ENCODE data around the gene STAT4.

STAT4 gene

DNA sequence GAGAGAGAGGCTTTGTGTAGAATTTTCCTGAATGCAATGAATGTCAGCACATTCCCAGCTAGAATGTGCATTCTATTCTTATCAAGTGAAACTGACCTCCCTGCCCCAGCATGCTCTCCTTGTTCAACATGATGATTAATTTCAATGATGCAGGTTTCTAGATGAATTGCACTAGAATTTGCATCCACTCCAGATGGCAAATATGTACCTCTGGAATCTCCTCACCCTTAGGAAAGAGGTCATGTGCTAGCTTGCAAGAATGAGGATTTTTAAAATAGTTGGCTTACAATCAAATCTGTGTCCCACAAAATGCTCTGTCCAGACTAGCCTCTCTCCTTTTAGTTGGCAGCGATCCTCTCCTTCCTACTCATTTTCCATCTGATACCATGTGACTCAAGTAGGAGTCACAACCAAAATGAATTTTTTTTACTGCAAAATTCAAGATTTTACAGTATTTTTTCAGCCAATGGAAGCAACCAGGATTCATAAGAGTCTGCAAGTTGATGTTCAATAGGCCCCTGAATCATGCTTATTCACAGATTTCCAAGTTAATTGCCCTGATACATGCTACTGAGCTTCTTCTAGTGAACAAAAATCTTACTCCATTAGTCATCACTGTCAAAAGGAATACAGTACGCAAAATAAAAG is 21.0 kb upstream of the STAT4 start:
- Histone ChIP-seq H3K27ac (peak overlapping the region; percentile 66), H3K36me3 (replicated peaks) (no peaks in the 10 kb centered on the region), H3K4me3 (ENCODE audit: low read depth, low read length) (no peak overlapping the region), H3K27me3 (replicated peaks) (no peaks in the 10 kb centered on the region)
- peak; percentile 85 for DNase-seq
- TF ChIP-seq, protein P1, sequence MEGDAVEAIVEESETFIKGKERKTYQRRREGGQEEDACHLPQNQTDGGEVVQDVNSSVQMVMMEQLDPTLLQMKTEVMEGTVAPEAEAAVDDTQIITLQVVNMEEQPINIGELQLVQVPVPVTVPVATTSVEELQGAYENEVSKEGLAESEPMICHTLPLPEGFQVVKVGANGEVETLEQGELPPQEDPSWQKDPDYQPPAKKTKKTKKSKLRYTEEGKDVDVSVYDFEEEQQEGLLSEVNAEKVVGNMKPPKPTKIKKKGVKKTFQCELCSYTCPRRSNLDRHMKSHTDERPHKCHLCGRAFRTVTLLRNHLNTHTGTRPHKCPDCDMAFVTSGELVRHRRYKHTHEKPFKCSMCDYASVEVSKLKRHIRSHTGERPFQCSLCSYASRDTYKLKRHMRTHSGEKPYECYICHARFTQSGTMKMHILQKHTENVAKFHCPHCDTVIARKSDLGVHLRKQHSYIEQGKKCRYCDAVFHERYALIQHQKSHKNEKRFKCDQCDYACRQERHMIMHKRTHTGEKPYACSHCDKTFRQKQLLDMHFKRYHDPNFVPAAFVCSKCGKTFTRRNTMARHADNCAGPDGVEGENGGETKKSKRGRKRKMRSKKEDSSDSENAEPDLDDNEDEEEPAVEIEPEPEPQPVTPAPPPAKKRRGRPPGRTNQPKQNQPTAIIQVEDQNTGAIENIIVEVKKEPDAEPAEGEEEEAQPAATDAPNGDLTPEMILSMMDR (IDR thresholded peaks at IDR 0.05; ENCODE audit: low read depth, low read length, missing control alignments), result no peak
- in situ Hi-C loops (cut with HindIII; ENCODE audit: low pct_ligation_motif_present, low sequenced_read_pairs), result no loop called here

DNA sequence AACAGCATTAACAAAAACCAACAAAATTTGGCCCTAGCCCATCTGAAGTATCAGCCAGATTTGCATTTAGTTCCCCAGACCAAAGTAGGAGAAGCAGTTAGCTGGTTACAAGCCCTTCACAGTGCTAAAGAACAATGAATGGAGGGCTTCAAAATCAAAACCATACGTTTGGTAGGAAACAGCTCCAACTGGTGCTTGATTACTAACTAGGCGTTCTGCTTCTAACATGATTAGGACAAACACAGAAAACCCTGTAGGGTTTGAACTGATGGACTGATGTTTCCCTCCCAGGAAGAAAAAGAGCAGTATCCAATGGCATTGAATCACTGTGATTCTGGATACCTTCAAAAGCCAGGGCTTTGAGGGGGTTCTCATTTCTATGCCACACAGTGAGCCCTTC is 20.5 kb upstream of the STAT4 start:
- no peak overlapping the region for H3K4me3 ChIP-seq (ENCODE audit: low read depth, low read length)
- TF ChIP-seq, protein P1 (IDR thresholded peaks at IDR 0.05; ENCODE audit: low read depth, low read length, missing control alignments), result no peak
- H3K36me3 ChIP-seq (replicated peaks), result no peaks in the 10 kb centered on the region
- peak overlapping the region; percentile 66 for H3K27ac ChIP-seq
- in situ Hi-C loops (cut with HindIII; ENCODE audit: low pct_ligation_motif_present, low sequenced_read_pairs), result no loop called here
- no peaks in the 10 kb centered on the region for H3K27me3 ChIP-seq (replicated peaks)
- DNase-seq, result no peak

DNA sequence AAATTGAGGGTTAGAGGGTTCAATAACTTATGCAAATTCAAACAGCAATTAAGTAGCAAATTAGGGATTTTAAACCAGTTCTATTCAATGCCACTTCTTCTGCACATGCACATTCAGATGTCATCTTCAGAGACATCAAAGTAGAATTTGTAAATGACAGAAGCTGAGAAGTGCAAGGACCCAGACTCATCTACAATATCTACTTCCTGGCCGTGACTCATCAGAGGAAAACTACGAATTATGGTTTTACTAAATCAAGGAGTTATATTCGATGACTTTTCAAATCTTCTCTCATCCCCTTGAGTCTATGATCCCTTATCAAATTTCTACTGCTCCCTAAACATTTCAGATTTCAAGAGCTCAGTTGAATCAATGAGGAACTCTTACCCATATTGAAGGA is 20.0 kb upstream of the STAT4 start:
- Histone ChIP-seq H3K36me3 (replicated peaks) (no peaks in the 10 kb centered on the region), H3K27ac (peak overlapping the region; percentile 66), H3K4me3 (ENCODE audit: low read depth, low read length) (no peak overlapping the region), H3K27me3 (replicated peaks) (no peaks in the 10 kb centered on the region)
- in situ Hi-C loops (cut with HindIII; ENCODE audit: low pct_ligation_motif_present, low sequenced_read_pairs), result no loop called here
- DNase-seq, result no peak
- TF ChIP-seq, protein P1 (IDR thresholded peaks at IDR 0.05; ENCODE audit: low read depth, low read length, missing control alignments), result no peak

DNA sequence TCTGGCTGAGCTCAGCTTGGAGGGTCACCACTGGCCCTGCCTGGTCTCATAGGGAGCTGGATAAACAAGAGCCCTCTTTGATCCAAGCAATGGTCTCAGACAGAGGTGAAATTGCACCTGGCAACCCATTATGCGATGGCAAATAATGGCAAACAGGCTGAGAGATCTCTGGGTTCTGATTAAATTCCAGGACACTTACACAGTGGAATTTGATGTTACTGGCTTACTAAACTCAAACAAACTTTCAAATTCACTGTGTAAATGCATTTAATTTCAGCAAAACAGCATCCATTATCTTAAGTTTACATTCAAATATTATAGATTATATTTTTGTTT is 19.5 kb upstream of the STAT4 start:
- H3K27ac ChIP-seq, result no peak overlapping the region
- no peaks in the 10 kb centered on the region for H3K36me3 ChIP-seq (replicated peaks)
- H3K4me3 ChIP-seq (ENCODE audit: low read depth, low read length), result no peak overlapping the region
- no peak for DNase-seq
- H3K27me3 ChIP-seq (replicated peaks), result no peaks in the 10 kb centered on the region
- TF ChIP-seq, protein P1 (IDR thresholded peaks at IDR 0.05; ENCODE audit: low read depth, low read length, missing control alignments), result no peak
- in situ Hi-C loops (cut with HindIII; ENCODE audit: low pct_ligation_motif_present, low sequenced_read_pairs), result no loop called here

DNA sequence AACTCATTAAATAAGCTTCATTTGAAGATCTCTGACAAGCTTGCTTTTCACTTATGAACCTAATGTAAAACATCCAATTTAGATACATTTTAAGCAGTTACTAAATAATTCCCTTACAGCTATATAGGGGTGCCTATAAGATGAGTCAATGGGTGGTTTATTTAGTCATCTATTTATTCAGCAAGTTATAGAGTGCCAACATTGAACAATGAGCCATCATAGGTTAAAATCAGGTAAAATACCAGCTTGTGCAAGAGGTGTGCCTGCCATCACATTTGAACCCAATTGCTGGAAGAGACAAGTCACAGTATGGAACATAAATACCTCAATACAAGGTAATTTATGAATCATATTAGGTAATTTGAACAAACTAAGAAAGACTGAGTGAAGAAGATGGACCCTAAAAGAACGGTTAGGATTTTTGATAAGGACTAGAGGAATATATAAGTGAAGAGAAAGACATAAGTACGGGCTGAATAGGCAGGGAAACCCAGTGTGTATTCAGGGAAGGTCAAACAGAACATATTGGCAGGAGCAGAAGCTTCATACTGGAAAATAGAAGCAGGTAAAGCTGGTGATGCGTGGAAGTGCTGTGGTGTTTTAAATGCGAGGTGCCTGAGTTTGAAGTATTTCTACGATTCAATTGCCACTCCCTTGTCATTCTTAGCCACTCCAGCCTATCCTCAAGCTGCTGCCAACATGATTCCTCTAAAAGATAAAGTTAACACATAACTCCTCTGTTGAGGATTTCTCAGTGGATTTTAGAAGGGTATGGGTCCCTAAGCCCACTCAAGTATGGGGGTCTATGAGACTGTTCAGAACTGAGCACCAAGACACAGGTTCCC is 18.9 kb upstream of the STAT4 start:
- no peaks in the 10 kb centered on the region for H3K36me3 ChIP-seq (replicated peaks)
- TF ChIP-seq, protein P1 (IDR thresholded peaks at IDR 0.05; ENCODE audit: low read depth, low read length, missing control alignments), result no peak
- H3K27me3 ChIP-seq (replicated peaks), result no peaks in the 10 kb centered on the region
- H3K4me3 ChIP-seq (ENCODE audit: low read depth, low read length), result no peak overlapping the region
- in situ Hi-C loops (cut with HindIII; ENCODE audit: low pct_ligation_motif_present, low sequenced_read_pairs), result loop anchor here (5.0 kb wide), 1 partner anchor 333 kb away; no protein-coding TSS in a partner anchor
- no peak overlapping the region for H3K27ac ChIP-seq
- no peak for DNase-seq
